ENCODE results near the gene BFSP2. TPM values are rescaled to one million over a fixed set of nuclear protein-coding genes. Genes with fewer than 3 reads are reported as not detected.

Gene BFSP2
- total and polyA plus RNA-seq, 2 of the 4 experiments (the other 2 are of a cell fraction): not detected

- Histone ChIP-seq H2AFZ (replicated peaks; ENCODE audit: low read length, poor library complexity) (no peak overlapping the region), H2BK5ac (ENCODE audit: low read depth, low read length, poor library complexity, severe bottlenecking) (no peak overlapping the region), H3K9me3 (ENCODE audit: control insufficient read depth, insufficient read depth, low read length) (no peaks in the 10 kb centered on the region), H3K4me1 (ENCODE audit: control insufficient read depth, insufficient read depth, low read length) (0 out of 2 replicates have a peak, but pooled peaks cover 1% of the 10 kb centered on the region), H2AK9ac (replicated peaks; ENCODE audit: low read depth, low read length, poor library complexity) (no peak overlapping the region), H2BK120ac (ENCODE audit: low read depth, low read length) (no peak overlapping the region), H3K9me1 (ENCODE audit: insufficient read depth, low read length) (no peaks in the 10 kb centered on the region), H3K27me3 (ENCODE audit: control insufficient read depth, insufficient read depth, low read length) (no peaks in the 10 kb centered on the region; the same call in 1 of the 2 replicates), H3K4me3 (ENCODE audit: insufficient read depth, low read depth, low read length) (no peak overlapping the region), H3K14ac (replicated peaks; ENCODE audit: low read depth, low read length) (no peak overlapping the region), H3K27ac (ENCODE audit: insufficient read depth, low read length) (no peak overlapping the region), H3K36me3 (ENCODE audit: control insufficient read depth, insufficient read depth, low read length) (no peaks in the 10 kb centered on the region), H3K56ac (ENCODE audit: extremely low read depth, insufficient read depth, low read length) (no peak overlapping the region), H4K8ac (ENCODE audit: low read depth in 2 of 2, low read length in 2 of 2) (no peak overlapping the region), H4K5ac (ENCODE audit: low read depth, low read length) (no peak overlapping the region), H2BK20ac (ENCODE audit: low read depth, low read length) (no peak overlapping the region), H3K4me2 (ENCODE audit: low read depth, low read length) (no peak overlapping the region), H3K9ac (ENCODE audit: low read depth, low read length) (no peak overlapping the region), H2BK15ac (ENCODE audit: low read depth, low read length) (no peak overlapping the region), H3K4ac (ENCODE audit: low read depth, low read length) (no peak overlapping the region), H3K23ac (ENCODE audit: low read depth, low read length) (no peak overlapping the region), H2AK5ac (ENCODE audit: low read depth, low read length) (no peak overlapping the region), H4K91ac (ENCODE audit: insufficient read depth, low read depth, low read length) (no peak overlapping the region), H3K79me1 (ENCODE audit: low read depth in 1 of 2, low read length in 2 of 2) (no peaks in the 10 kb centered on the region), H4K20me1 (ENCODE audit: insufficient read depth, low read length) (no peaks in the 10 kb centered on the region), H3K18ac (ENCODE audit: low read depth, low read length) (no peak overlapping the region)
- ChIA-PET POLR2A (ENCODE audit: unreplicated experiment) (no interaction called here), CTCF (no interaction called here)
- WGBS, 2 experiments (ENCODE audit: extremely low coverage in 2 of 2, insufficient read length in 1 of 2): no CpG with 5 or more reads among the region's 12 CpGs
- ATAC-seq (ENCODE audit: low read depth): no peak
- dilution Hi-C loops (cut with HindIII; ENCODE audit: low sequenced_read_pairs, unreplicated experiment) (no loop called here), in situ Hi-C loops (cut with MboI; ENCODE audit: low sequenced_read_pairs) (loop anchor here (5.0 to 25.0 kb wide), 2 partner anchors 111 to 346 kb away; partner anchors contain the start of gene SRPRB), intact Hi-C loops (cut with micrococcal nuclease) (no loop called here)
- no peak for DNase-seq
- BruUV-seq (replicated peaks): no TSS peak
- TF ChIP-seq RAD21 (IDR thresholded peaks at IDR 0.05; ENCODE audit: low read length) (no peak), ELK1 (IDR thresholded peaks at IDR 0.05; ENCODE audit: borderline replicate concordance, low read depth, low read length) (no peak), MAZ (IDR thresholded peaks at IDR 0.05; ENCODE audit: borderline replicate concordance, low read depth, low read length) (no peak), RCOR1 (IDR thresholded peaks at IDR 0.05; ENCODE audit: insufficient replicate concordance, low read length) (no peak), BHLHE40 (IDR thresholded peaks at IDR 0.05; ENCODE audit: low read depth, low read length) (no peak), MXI1 (IDR thresholded peaks at IDR 0.05; ENCODE audit: borderline replicate concordance, low read depth, low read length) (no peak), FOS (IDR thresholded peaks at IDR 0.05; ENCODE audit: low read depth, low read length) (no peak), CEBPB (IDR thresholded peaks at IDR 0.05; ENCODE audit: low read depth, low read length) (no peak), CTCF (conservative IDR thresholded peaks at IDR 0.05; ENCODE audit: low read depth, low read length) (no peak), MAFK (IDR thresholded peaks at IDR 0.05; ENCODE audit: low read depth, low read length) (no peak), CHD1 (IDR thresholded peaks at IDR 0.05; ENCODE audit: low read depth, low read length) (no peak), SMC3 (IDR thresholded peaks at IDR 0.05; ENCODE audit: low read depth, low read length) (no peak), NFE2L2 (IDR thresholded peaks at IDR 0.05; ENCODE audit: low read depth, low read length) (no peak), RFX5 (IDR thresholded peaks at IDR 0.05; ENCODE audit: low read depth, low read length) (no peak), POLR2A (IDR thresholded peaks at IDR 0.05; ENCODE audit: low read depth, low read length) (no peak)
These were observed 66.9 kb downstream of the BFSP2 start for GRCh38 chr3:133466531-133467386.
